Caco-2 (cell line): ENCODE measurements around the gene NYAP1. TPM values are rescaled to one million over a fixed set of nuclear protein-coding genes. Genes with fewer than 3 reads are reported as not detected.
A peak's percentile ranks its signal among the peaks of the same experiment; 100 is the strongest.

Source experiments
- Bru-seq: library from RNA; stranded (reverse); fragments of 400-500 nt; gene quantifications from one replicate; lab custom pipeline; 2021; lab: Mats Ljungman, UMichigan
- BruChase-seq, 2 experiments: library from RNA; stranded (reverse); fragments of 400-500 nt; gene quantifications; one replicate each; lab custom pipeline; 2021; lab: Mats Ljungman, UMichigan
- BruUV-seq: library from RNA; stranded (reverse); fragments of 400-500 nt; replicated peaks from 2 replicates; lab custom pipeline; 2021; lab: Mats Ljungman, UMichigan
- CTCF ChIA-PET: fragments of 300-600 bp; sonication (Branson Sonifier 250); formaldehyde crosslinking; loops from one replicate; lab custom pipeline; 2022; ENCODE audit warnings: antibody characterized with exemption; lab: Charles Lee
- POLR2A ChIA-PET: fragments of 300-600 bp; sonication (Branson Sonifier 250); formaldehyde crosslinking; loops from one replicate; lab custom pipeline; 2022; ENCODE audit warnings: antibody characterized with exemption; lab: Charles Lee
- DNase-seq, 2 experiments: peaks; one replicate each; pipeline versions ENCODE4 v3.0.0 to v3.0.0-alpha.2; 2020 to 2022
- H3K27me3 ChIP-seq: replicated peaks from 2 replicates; pipeline ENCODE4 v1.6.0; 2011; ENCODE audit warnings: low read length; ENCODE audit not compliant: control insufficient read depth, insufficient read depth
- H3K36me3 ChIP-seq: 2 replicates; pipeline ENCODE4 v1.5.1; 2011; ENCODE audit warnings: low read length; ENCODE audit not compliant: control insufficient read depth, insufficient read depth
- H3K4me1 ChIP-seq: fragments of 250-450 bp; sonication (Bioruptor Pico); 2 replicates; pipeline ENCODE4 v1.5.1; 2020; ENCODE audit warnings: mild to moderate bottlenecking
- H3K4me3 ChIP-seq: 2 replicates; pipeline ENCODE4 v1.5.1; 2011; ENCODE audit warnings: low read depth, mild to moderate bottlenecking, control low read depth, low read length
- H3K9me3 ChIP-seq: fragments of 250-450 bp; sonication (Bioruptor Pico); 2 replicates; pipeline ENCODE4 v1.5.1; 2020; ENCODE audit warnings: mild to moderate bottlenecking, moderate library complexity
- H3K27ac Mint-ChIP-seq: one replicate; pipeline ENCODE4 v1.8.0; 2022; ENCODE audit warnings: mixed read lengths; ENCODE audit not compliant: unreplicated experiment
- H3K27me3 Mint-ChIP-seq: one replicate; pipeline ENCODE4 v1.8.0; 2022; ENCODE audit warnings: mixed read lengths; ENCODE audit not compliant: insufficient read depth, unreplicated experiment
- H3K36me3 Mint-ChIP-seq: one replicate; pipeline ENCODE4 v1.8.0; 2022; ENCODE audit warnings: mild to moderate bottlenecking, mixed read lengths; ENCODE audit not compliant: insufficient read depth, unreplicated experiment
- H3K4me1 Mint-ChIP-seq: one replicate; pipeline ENCODE4 v1.8.0; 2022; ENCODE audit warnings: low read depth, mixed read lengths; ENCODE audit not compliant: unreplicated experiment
- H3K4me3 Mint-ChIP-seq: one replicate; pipeline ENCODE4 v1.8.0; 2022; ENCODE audit warnings: mild to moderate bottlenecking, moderate library complexity, mixed read lengths; ENCODE audit not compliant: unreplicated experiment
- H3K9me3 Mint-ChIP-seq: one replicate; pipeline ENCODE4 v1.8.0; 2022; ENCODE audit warnings: mixed read lengths; ENCODE audit not compliant: unreplicated experiment
- intact Hi-C: fragments of 100-400 bp; cut with micrococcal nuclease; formaldehyde crosslinking; loops from one replicate; pipeline ENCODE4 v1.10.0; 2022; ENCODE audit not compliant: unreplicated experiment
- long read RNA-seq: library from polyadenylated mRNA; stranded (forward); transcript quantifications from one replicate; pipeline ENCODE4 v2.0.0, GENCODE V29; 2022
- total RNA-seq: library from RNA; stranded (reverse); gene quantifications from 2 replicates; pipeline ENCODE4 v1.2.3, GENCODE V29; 2022
- TF ChIP-seq, protein P1 (sequence below), 2 experiments: fragments of 200-600 bp in 1 of 2; IDR thresholded peaks; 1 replicate in 1 of 2; 2 replicates in 1 of 2; pipeline versions ENCODE4 v1.5.1 to v1.8.0; 2011 to 2022; ENCODE audit warnings: antibody characterized with exemption in 1 of 2, control low read depth in 1 of 2, inconsistent platforms in 1 of 2, low read depth in 1 of 2, low read length in 1 of 2, mild to moderate bottlenecking in 1 of 2, moderate library complexity in 1 of 2; ENCODE audit not compliant: insufficient read depth in 1 of 2, severe bottlenecking in 1 of 2, unreplicated experiment in 1 of 2

NYAP1 gene
- total RNA-seq, result 1.3 and 1.7 TPM in 2 replicates
- percentile 30 among the genes with signal in this experiment for Bru-seq, nascent RNA
- percentile 27 among the genes with signal in this experiment for BruChase-seq, experiment 1, labeled RNA remaining after a 2-hour chase
- BruChase-seq, experiment 2, labeled RNA remaining after a 6-hour chase, result percentile 33 among the genes with signal in this experiment
- long read RNA-seq, partial matches to known transcripts, result 0 of 1 reads
- long read RNA-seq, other reads (novel, unspliced or antisense), result 1 of 1 reads

DNA sequence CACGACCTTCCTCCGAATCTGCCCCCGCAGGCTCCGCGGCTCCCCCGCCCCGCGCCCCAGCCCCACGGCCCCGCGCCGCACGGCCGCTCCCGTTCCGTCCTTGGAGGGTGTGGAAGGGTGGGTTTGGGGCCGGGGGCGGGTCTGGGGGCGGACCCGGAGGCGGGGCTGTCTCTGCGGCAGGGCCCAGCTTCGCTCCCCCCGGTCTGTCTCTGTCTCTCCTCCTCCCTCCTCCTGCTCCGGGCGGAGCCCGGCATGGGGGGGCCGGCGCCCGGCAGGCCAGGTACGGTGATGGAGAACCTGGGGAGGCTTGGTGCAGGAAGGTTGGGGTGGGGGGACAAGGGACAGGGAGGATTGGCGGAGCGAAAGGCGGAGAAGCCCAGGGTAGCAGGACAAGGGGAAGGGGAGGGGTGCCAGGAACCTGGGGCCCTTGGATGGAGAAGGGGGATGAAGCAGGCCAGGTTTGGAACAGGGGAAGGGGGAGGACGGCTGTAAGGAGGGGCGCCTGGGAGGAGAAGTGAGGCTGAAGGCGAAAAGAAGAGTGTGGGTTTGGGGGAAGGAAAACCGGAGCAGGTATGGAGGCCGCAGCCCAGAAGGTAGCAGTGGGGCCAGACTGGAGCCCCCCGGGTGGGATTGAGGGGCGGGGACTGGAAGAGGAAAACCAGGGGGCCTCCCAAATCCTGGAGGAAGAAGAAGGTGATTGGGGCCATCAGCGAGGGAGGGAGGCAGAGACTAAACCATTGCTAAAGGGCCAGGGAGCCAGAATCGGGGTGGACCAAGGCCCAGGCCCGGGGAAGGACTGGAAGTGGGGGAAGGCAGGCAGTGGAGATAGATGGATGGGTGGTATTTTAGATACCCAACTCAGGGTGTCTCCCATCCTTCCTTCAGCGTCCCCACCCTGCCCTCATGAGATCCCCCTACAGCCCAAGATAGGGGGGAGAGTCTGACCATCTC, at the start of gene NYAP1:
Gene NYAP1 (plus strand): TSS at position 206 of the 951 bp plus-strand sequence. CDS start 1,385 bp downstream, outside the sequence.
- intact Hi-C loops, result loop anchor here (1.0 to 2.0 kb wide), 3 partner anchors 15 to 75 kb away; no protein-coding TSS in a partner anchor
- Mint-ChIP-seq H3K4me1 (peaks cover 15% of the 10 kb centered on the region), H3K9me3 (no peaks in the 10 kb centered on the region), H3K27me3 (no peaks in the 10 kb centered on the region), H3K27ac (peak within 1 kb of the TSS; percentile 76), H3K4me3 (peak within 1 kb of the TSS; percentile 88), H3K36me3 (peaks cover 7% of the 10 kb centered on the region)
- no peaks in the 10 kb centered on the region for H3K9me3 ChIP-seq
- no TSS peak for BruUV-seq
- H3K27me3 ChIP-seq, result no peaks in the 10 kb centered on the region
- TF ChIP-seq, protein P1, sequence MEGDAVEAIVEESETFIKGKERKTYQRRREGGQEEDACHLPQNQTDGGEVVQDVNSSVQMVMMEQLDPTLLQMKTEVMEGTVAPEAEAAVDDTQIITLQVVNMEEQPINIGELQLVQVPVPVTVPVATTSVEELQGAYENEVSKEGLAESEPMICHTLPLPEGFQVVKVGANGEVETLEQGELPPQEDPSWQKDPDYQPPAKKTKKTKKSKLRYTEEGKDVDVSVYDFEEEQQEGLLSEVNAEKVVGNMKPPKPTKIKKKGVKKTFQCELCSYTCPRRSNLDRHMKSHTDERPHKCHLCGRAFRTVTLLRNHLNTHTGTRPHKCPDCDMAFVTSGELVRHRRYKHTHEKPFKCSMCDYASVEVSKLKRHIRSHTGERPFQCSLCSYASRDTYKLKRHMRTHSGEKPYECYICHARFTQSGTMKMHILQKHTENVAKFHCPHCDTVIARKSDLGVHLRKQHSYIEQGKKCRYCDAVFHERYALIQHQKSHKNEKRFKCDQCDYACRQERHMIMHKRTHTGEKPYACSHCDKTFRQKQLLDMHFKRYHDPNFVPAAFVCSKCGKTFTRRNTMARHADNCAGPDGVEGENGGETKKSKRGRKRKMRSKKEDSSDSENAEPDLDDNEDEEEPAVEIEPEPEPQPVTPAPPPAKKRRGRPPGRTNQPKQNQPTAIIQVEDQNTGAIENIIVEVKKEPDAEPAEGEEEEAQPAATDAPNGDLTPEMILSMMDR (IDR thresholded peaks at IDR 0.05; ENCODE audit: insufficient read depth in 1 of 2, low read depth in 1 of 2, low read length in 1 of 2, severe bottlenecking in 1 of 2, unreplicated experiment in 1 of 2), result no peak
- POLR2A ChIA-PET, result interaction anchor here (0.6 to 0.8 kb wide), 3 partner anchors 77 to 365 kb away, joined by 3 to 6 read pairs (median 4); partner anchors contain the start of genes FBXO24 and LRCH4
- CTCF ChIA-PET, result interaction anchor here (1.4 to 2.6 kb wide), 2 partner anchors 76 to 102 kb away, joined by 4 to 18 read pairs; partner anchors contain the start of genes FBXO24 and LRCH4
- H3K4me3 ChIP-seq, result peak within 1 kb of the TSS; percentile 74
- peak; percentile 72 to 73 for DNase-seq
- peaks cover 11% of the 10 kb centered on the region; the same call in 1 of the 2 replicates for H3K4me1 ChIP-seq
- no peaks in the 10 kb centered on the region for H3K36me3 ChIP-seq

DNA sequence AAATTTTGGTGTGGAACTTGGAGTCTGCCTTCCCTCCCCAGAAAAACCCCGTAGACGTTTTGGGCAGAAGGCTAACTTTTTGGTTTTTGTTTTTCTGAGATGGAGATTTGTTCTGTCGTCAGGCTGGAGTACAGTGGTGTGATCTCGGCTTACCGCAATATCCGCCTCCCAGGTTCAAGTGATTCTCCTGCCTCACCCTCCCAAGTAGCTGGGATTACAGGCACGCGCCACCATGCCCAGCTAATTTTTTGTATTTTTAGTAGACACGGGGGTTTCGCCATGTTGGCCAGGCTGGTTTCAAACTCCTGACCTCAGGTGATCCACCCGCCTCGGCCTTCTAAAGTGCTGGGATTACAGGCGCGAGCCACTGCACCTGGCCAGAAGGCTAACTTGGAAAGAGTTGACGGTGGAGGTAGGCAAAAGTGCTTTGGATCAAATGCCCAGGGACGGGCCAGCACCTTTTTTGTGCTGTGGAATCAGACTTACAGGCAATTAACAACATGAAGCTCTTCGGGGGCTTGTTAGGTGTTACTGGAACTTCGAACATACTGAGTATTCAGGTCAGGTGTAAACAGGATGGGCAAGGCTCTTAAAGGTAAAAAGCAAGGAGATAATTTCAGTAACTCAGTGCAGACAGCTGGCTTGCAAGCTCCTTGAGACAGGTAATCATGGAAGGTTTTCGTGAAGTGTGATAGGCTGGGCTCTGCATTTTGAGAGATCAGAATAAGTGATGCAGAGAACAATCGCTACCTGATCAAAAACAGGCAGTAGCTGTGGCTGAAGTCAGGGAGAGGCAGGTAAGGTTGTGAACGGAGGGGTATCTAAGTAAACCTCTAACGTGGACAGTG, 49.2 kb upstream of the NYAP1 start:
- Histone ChIP-seq H3K9me3 (no peaks in the 10 kb centered on the region), H3K4me3 (peak overlapping the region; percentile 91), H3K27me3 (no peaks in the 10 kb centered on the region), H3K4me1 (0 out of 2 replicates have a peak, but pooled peaks cover 10% of the 10 kb centered on the region), H3K36me3 (no peaks in the 10 kb centered on the region; the same call in 1 of the 2 replicates)
- Mint-ChIP-seq H3K27me3 (peaks cover under 1% of the 10 kb centered on the region), H3K27ac (peak overlapping the region; percentile 96), H3K9me3 (no peaks in the 10 kb centered on the region), H3K4me3 (peak overlapping the region; percentile 88), H3K36me3 (peaks cover 62% of the 10 kb centered on the region), H3K4me1 (peaks cover 23% of the 10 kb centered on the region)
- no TSS peak for BruUV-seq
- intact Hi-C loops, result no loop called here
- DNase-seq, result no peak
- POLR2A ChIA-PET, result no interaction called here
- TF ChIP-seq, protein P1 (IDR thresholded peaks at IDR 0.05; ENCODE audit: insufficient read depth in 1 of 2, low read depth in 1 of 2, low read length in 1 of 2, severe bottlenecking in 1 of 2, unreplicated experiment in 1 of 2), result no peak
- CTCF ChIA-PET, result no interaction called here
